WI38 (cell line): Measurements from ENCODE around the gene ALG11.
A peak's percentile ranks its signal among the peaks of the same experiment; 100 is the strongest.

Experiments used
- H3K4me3 ChIP-seq: 2 replicates; pipeline ENCODE4 v1.5.1; 2011; ENCODE audit warnings: low read depth, mild to moderate bottlenecking, control low read depth, low read length
- CTCF ChIP-seq: IDR thresholded peaks from 2 replicates; pipeline ENCODE4 v1.5.1; 2012; ENCODE audit warnings: low read depth, mild to moderate bottlenecking, control low read depth, low read length

The ALG11 gene

GRCh38 chr13:52011632-52012511 lies at the start of gene ALG11:
Gene ALG11 (plus strand): TSS chr13:52012398. CDS start chr13:52012419, 21 bp downstream.
- peak within 1 kb of the TSS; percentile 98 for H3K4me3 ChIP-seq
- TF ChIP-seq CTCF: no peak

GRCh38 chr13:51966186-51966585 lies 46.0 kb upstream of the ALG11 start:
- H3K4me3 ChIP-seq: no peak overlapping the region
- TF ChIP-seq CTCF: no peak

- TF ChIP-seq CTCF: no peak
Observed at GRCh38 chr13:51967482-51968446, 44.4 kb upstream of the ALG11 start.

GRCh38 chr13:51970349-51970748 lies 41.8 kb upstream of the ALG11 start:
- TF ChIP-seq CTCF: no peak
- H3K4me3 ChIP-seq: no peak overlapping the region

More at GRCh38 chr13:51967482-51968446, 44.4 kb upstream of the ALG11 start:
- no peak overlapping the region for H3K4me3 ChIP-seq

- TF ChIP-seq CTCF: no peak
- H3K4me3 ChIP-seq: no peak overlapping the region
Observed at GRCh38 chr13:51971520-51972426, 40.4 kb upstream of the ALG11 start.

GRCh38 chr13:51974482-51974881 lies 37.7 kb upstream of the ALG11 start:
- no peak for TF ChIP-seq CTCF
- no peak overlapping the region for H3K4me3 ChIP-seq
